Stimulated activated naive B cell treated with anti-CD40 and anti-IgM and Interleukin-4, amounts not matched to agents 10 μg/mL and 1 μg/mL and 100 μg/mL, for 72 hours (primary cell): Measurements from ENCODE around the gene FYTTD1.
"Not testable (repeated sequence)": the region's sequence is repeated elsewhere in the genome, so short reads cannot be mapped to it uniquely, and the experiment has no call there.

ENCODE experiments used
- ATAC-seq, 2 donors: fragments of 150-1000 bp; cut with Tn5 transposase; replicated peaks; 2 replicates each; pipeline ENCODE4 v1.10.0; 2021; ENCODE audit warnings: moderate library complexity in 1 of 2
- DNase-seq: peaks from one replicate; pipeline ENCODE4 v3.0.0; 2021
- H3K27ac Mint-ChIP-seq: one replicate; pipeline ENCODE4 v1.8.0; 2022; ENCODE audit warnings: mild to moderate bottlenecking, mixed read lengths
- H3K27me3 Mint-ChIP-seq, 2 donors: one replicate each; pipeline ENCODE4 v1.8.0; 2022; ENCODE audit warnings: mixed read lengths in 2 of 2
- H3K36me3 Mint-ChIP-seq, 2 donors: one replicate each; pipeline ENCODE4 v1.8.0; 2022; ENCODE audit warnings: mixed read lengths in 2 of 2, mild to moderate bottlenecking in 1 of 2
- H3K4me1 Mint-ChIP-seq, 2 donors: one replicate each; pipeline ENCODE4 v1.8.0; 2022; ENCODE audit warnings: mixed read lengths in 2 of 2, mild to moderate bottlenecking in 1 of 2
- H3K4me3 Mint-ChIP-seq, 2 donors: one replicate each; pipeline ENCODE4 v1.8.0; 2022; ENCODE audit warnings: mild to moderate bottlenecking in 2 of 2, mixed read lengths in 2 of 2, moderate library complexity in 1 of 2
- H3K9me3 Mint-ChIP-seq, 2 donors: one replicate each; pipeline ENCODE4 v1.8.0; 2022; ENCODE audit warnings: mixed read lengths in 2 of 2, mild to moderate bottlenecking in 1 of 2

FYTTD1 gene, protein sequence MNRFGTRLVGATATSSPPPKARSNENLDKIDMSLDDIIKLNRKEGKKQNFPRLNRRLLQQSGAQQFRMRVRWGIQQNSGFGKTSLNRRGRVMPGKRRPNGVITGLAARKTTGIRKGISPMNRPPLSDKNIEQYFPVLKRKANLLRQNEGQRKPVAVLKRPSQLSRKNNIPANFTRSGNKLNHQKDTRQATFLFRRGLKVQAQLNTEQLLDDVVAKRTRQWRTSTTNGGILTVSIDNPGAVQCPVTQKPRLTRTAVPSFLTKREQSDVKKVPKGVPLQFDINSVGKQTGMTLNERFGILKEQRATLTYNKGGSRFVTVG

DNA sequence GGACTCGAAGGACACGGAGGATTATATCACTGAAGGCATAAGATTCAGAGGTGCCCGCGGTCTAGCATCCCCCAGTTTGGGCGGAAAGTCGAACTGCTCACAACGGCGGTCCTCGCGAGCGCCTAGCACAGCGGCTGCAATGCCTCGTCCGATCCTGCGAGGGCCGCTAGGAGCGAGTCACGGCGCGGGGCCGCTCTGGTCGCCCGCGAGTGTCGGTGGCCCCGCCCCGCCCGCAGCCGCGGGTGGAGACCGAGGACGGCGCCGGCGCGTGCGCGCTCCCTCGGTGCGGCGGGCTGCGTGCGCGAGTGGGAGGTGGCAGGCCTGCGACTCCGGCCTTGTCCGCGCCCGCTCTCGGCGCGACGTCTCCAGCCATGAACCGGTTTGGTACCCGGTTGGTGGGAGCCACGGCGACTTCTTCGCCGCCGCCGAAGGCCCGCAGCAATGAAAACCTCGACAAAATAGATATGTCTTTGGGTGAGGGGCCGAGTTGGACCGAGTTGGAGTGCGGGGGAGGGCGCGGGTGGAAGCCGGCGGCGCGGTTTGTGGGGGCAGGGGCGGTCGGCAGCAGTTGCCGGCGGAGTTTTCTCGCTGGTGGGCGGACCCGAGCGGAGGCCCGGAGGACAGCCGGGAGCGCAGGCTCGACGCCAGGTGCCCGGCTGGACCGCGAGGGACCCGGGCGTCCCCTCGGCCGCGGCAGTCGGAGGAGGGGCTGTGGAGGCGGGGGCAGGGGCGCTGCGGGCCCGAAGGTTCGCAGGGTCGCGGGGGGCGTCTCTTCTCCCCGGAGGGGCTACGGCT lies at the start of gene FYTTD1:
Gene FYTTD1 (plus strand): TSS at position 283 of the 795 bp plus-strand sequence. CDS start 89 bp downstream, at position 372.
- Mint-ChIP-seq H3K4me1 (peaks cover 25 to 47% of the 10 kb centered on the region in 2 donors), H3K27me3 (no peaks in the 10 kb centered on the region), H3K36me3 (peaks cover 7 to 23% of the 10 kb centered on the region in 2 donors), H3K4me3 (peak within 1 kb of the TSS; percentile 92 to 97), H3K9me3 (no peaks in the 10 kb centered on the region), H3K27ac (peak within 1 kb of the TSS; percentile 99)
- DNase-seq (peak; percentile 92), ATAC-seq (peak; percentile 88 to 90)

GRCh38 chr3:197700095-197700494 lies 49.6 kb upstream of the FYTTD1 start:
- Mint-ChIP-seq H3K4me1 (peaks cover 11% of the 10 kb centered on the region in 2 donors), H3K27ac (no peak overlapping the region), H3K9me3 (peaks cover 0 to 4% of the 10 kb centered on the region in 2 donors), H3K4me3 (no peak overlapping the region), H3K27me3 (no peaks in the 10 kb centered on the region), H3K36me3 (peaks cover 60 to 81% of the 10 kb centered on the region in 2 donors)
- DNase-seq (no peak), ATAC-seq (no peak)

GRCh38 chr3:197701841-197702240 lies 47.8 kb upstream of the FYTTD1 start:
- H3K9me3 Mint-ChIP-seq, result peaks cover 0 to 4% of the 10 kb centered on the region in 2 donors
- H3K27me3 Mint-ChIP-seq, result no peaks in the 10 kb centered on the region
- DNase-seq (no peak), ATAC-seq (no peak)
- H3K36me3 Mint-ChIP-seq, result peaks cover 59 to 77% of the 10 kb centered on the region in 2 donors
- peaks cover 11 to 17% of the 10 kb centered on the region in 2 donors for H3K4me1 Mint-ChIP-seq
- no peak overlapping the region for H3K4me3 Mint-ChIP-seq
- no peak overlapping the region for H3K27ac Mint-ChIP-seq

- peaks cover 44 to 59% of the 10 kb centered on the region in 2 donors for H3K36me3 Mint-ChIP-seq
- no peak overlapping the region for H3K4me3 Mint-ChIP-seq
- H3K27me3 Mint-ChIP-seq, result no peaks in the 10 kb centered on the region
- H3K27ac Mint-ChIP-seq, result peak overlapping the region; percentile 25
- DNase-seq (no peak), ATAC-seq (no peak)
- H3K4me1 Mint-ChIP-seq, result peaks cover 14 to 37% of the 10 kb centered on the region in 2 donors
- no peaks in the 10 kb centered on the region for H3K9me3 Mint-ChIP-seq
These were observed 43.0 kb upstream of the FYTTD1 start for GRCh38 chr3:197706658-197707057.

DNA sequence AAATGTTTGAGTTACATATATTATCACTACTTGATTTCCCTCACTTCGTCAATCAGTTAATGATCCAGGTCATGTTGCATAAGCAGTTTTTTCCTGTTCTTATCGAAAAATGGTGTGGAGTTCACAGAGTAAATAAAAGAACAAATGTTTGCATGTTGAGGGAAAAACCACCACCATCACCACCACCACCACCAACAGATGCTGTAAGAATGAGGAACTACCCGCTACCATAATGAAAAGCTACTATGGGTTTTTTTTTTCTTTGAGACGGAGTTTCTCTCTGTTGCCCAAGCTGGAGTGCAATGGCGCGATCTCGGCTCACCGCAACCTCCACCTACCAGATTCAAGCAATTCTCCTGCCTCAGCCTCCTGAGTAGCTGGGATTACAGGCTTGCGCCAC lies 40.5 kb upstream of the FYTTD1 start:
- Mint-ChIP-seq H3K4me1 (peaks cover 23 to 60% of the 10 kb centered on the region in 2 donors), H3K27ac (peak overlapping the region; percentile 94), H3K27me3 (no peaks in the 10 kb centered on the region), H3K36me3 (peaks cover 36 to 48% of the 10 kb centered on the region in 2 donors), H3K4me3 (peak overlapping the region in 1 of 2 donors; percentile 32), H3K9me3 (no peaks in the 10 kb centered on the region)
- DNase-seq, result peak; percentile 13
- ATAC-seq, result peak; percentile 14 to 30

DNA sequence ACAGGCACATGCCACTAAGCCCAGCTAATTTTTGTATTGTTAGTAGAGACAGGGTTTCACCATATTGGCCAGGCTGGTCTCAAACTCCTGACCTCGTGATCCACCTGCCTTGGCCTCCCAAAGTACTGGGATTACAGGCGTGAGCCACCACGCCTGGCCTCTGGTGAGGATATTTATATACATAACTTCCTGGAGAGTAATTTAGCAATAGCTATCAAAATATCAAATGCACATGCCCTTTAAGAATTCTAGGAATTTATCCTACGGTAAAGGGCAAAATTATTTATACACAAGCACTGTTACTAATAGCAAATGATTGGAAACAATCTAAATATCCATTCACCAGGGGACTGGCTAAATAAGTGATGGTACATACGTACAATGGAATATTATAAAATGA lies 38.7 kb upstream of the FYTTD1 start:
- Mint-ChIP-seq H3K36me3 (peaks cover 39 to 50% of the 10 kb centered on the region in 2 donors), H3K4me1 (peaks cover 27 to 70% of the 10 kb centered on the region in 2 donors), H3K4me3 (peak overlapping the region in 1 of 2 donors; percentile 51), H3K27ac (peak overlapping the region; percentile 69)
- H3K27me3 Mint-ChIP-seq, H3K9me3 Mint-ChIP-seq, DNase-seq, ATAC-seq: not testable (repeated sequence)

GRCh38 chr3:197711973-197712707 lies 37.5 kb upstream of the FYTTD1 start:
- ATAC-seq, result peak; percentile 92 to 95
- Mint-ChIP-seq H3K36me3 (peaks cover 42 to 54% of the 10 kb centered on the region in 2 donors), H3K27ac (peak overlapping the region; percentile 98), H3K4me1 (peaks cover 36 to 73% of the 10 kb centered on the region in 2 donors), H3K27me3 (no peaks in the 10 kb centered on the region), H3K9me3 (no peaks in the 10 kb centered on the region), H3K4me3 (peak overlapping the region; percentile 69 to 72)
- DNase-seq, result peak; percentile 85

DNA sequence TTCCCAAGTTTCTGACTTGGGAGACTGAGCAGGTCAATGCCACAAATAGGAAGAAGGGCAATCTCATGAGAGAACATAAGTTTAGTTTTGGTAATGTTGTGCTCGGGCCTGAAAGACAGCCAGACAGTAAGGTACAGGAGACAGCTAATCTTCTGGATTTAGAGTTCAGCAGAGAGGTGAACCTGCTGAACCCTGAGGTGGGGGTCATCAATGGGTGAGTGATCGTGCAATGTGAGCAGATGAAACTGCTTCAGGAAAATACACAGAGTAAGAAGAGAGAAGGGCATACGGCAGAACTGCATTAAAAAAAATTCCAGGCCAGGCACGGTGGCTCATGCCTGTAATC lies 36.2 kb upstream of the FYTTD1 start:
- Mint-ChIP-seq H3K27ac (peak overlapping the region; percentile 98), H3K4me3 (peak overlapping the region; percentile 61 to 84), H3K36me3 (peaks cover 51 to 62% of the 10 kb centered on the region in 2 donors), H3K27me3 (no peaks in the 10 kb centered on the region), H3K9me3 (no peaks in the 10 kb centered on the region), H3K4me1 (peaks cover 34 to 81% of the 10 kb centered on the region in 2 donors)
- DNase-seq (no peak), ATAC-seq (no peak)

DNA sequence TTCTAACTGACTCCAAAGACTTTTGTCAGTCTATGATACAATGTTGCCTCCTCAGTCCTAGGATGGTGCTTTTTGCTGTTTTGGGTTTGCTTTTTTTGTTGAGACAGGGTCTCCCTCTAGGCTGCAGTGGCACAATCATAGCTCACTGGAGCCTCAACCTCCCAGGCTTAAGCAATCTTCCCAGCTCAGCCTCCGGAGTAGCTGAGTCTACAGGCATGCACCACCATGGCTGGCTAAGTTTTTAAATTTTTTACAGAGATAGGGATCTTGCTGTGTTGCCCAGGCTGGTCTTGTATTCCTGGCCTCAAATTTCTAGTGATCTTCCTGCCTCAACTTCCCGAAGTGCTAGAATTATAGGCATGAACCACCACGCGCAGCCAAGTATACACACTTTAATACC lies 35.4 kb upstream of the FYTTD1 start:
- Mint-ChIP-seq H3K36me3 (peaks cover 45 to 58% of the 10 kb centered on the region in 2 donors), H3K4me1 (peaks cover 31 to 76% of the 10 kb centered on the region in 2 donors), H3K4me3 (peak overlapping the region in 1 of 2 donors; percentile 11), H3K9me3 (no peaks in the 10 kb centered on the region), H3K27me3 (no peaks in the 10 kb centered on the region), H3K27ac (peak overlapping the region; percentile 60)
- ATAC-seq (no peak), DNase-seq (no peak)

DNA sequence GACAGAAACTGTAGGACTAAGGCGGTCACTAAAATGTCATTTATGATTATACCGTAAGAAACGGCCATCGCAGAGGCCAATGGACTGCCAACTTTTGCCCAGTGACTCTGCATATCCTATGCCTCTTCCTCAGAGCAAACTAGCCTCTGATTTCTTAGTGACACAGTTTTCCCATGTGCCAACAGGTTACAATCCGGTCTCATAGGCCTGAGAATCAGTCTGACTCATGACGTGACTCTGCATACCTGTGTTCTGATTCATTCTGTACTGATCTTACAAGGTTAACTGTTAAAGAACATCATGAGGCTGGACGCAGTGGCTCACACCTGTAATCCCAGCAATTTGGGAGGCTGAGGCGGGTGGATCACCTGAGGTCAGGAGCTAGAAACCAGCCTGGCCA lies 30.8 kb upstream of the FYTTD1 start:
- H3K4me3 Mint-ChIP-seq, result no peak overlapping the region
- peaks cover 0 to 2% of the 10 kb centered on the region in 2 donors for H3K9me3 Mint-ChIP-seq
- no peaks in the 10 kb centered on the region for H3K27me3 Mint-ChIP-seq
- peak overlapping the region; percentile 80 for H3K27ac Mint-ChIP-seq
- no peak for DNase-seq
- peaks cover 34 to 76% of the 10 kb centered on the region in 2 donors for H3K4me1 Mint-ChIP-seq
- H3K36me3 Mint-ChIP-seq, result peaks cover 57 to 82% of the 10 kb centered on the region in 2 donors
- ATAC-seq, result no peak

DNA sequence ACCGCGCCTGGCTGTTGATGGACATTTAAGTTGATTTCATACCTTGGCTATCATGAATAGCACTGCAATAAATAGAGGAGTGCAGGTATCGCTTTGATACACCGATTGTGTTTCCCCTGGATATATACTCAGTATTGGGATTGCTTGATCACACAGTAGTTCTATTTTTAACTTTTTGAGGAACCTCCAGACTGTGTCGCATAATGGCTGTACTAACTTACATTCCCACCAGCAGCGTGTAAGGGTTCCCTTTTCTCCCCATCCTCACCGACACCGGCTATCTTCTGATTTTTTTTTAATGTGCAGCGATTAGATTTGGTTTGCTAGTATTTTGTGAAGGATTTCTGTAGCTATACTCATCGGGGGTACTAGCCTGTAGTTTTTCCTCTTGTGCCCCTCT lies 29.0 kb upstream of the FYTTD1 start:
- peaks cover 0 to 2% of the 10 kb centered on the region in 2 donors for H3K9me3 Mint-ChIP-seq
- no peaks in the 10 kb centered on the region for H3K27me3 Mint-ChIP-seq
- H3K36me3 Mint-ChIP-seq, result peaks cover 55 to 76% of the 10 kb centered on the region in 2 donors
- ATAC-seq, result no peak
- H3K27ac Mint-ChIP-seq, result no peak overlapping the region
- H3K4me1 Mint-ChIP-seq, result peaks cover 35 to 77% of the 10 kb centered on the region in 2 donors
- DNase-seq, result no peak
- no peak overlapping the region for H3K4me3 Mint-ChIP-seq

- Mint-ChIP-seq H3K4me3 (no peak overlapping the region), H3K9me3 (peaks cover 0 to 2% of the 10 kb centered on the region in 2 donors), H3K27me3 (no peaks in the 10 kb centered on the region), H3K36me3 (peaks cover 43 to 67% of the 10 kb centered on the region in 2 donors), H3K4me1 (peaks cover 31 to 69% of the 10 kb centered on the region in 2 donors), H3K27ac (peak overlapping the region; percentile 75)
- ATAC-seq (no peak), DNase-seq (no peak)
These were observed 26.9 kb upstream of the FYTTD1 start for GRCh38 chr3:197722734-197723133.

GRCh38 chr3:197727878-197728277 lies 21.8 kb upstream of the FYTTD1 start:
- Mint-ChIP-seq H3K36me3 (peaks cover 39 to 61% of the 10 kb centered on the region in 2 donors), H3K4me1 (peaks cover 37 to 69% of the 10 kb centered on the region in 2 donors), H3K27ac (peak overlapping the region; percentile 71)
- not testable (repeated sequence) for H3K9me3 Mint-ChIP-seq, H3K4me3 Mint-ChIP-seq, DNase-seq, H3K27me3 Mint-ChIP-seq, ATAC-seq

DNA sequence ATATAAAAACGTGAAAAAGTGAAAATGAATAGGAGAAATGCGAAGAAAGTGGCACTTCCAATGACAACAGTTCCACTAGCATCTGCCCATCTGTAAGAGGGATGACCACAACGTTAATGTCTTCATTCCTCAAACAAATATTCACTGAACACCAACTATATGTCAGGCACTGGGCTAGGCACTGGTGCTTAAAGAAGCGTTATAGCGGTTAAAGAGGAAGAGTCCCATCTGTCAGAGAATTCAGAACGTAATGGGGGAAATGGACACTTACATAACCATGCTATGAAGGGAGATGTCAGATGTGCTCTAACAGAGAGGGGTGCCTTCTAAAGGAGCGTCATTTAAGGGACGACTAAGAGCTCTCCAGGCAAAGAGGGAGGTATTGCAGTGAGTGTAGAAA lies 21.2 kb upstream of the FYTTD1 start:
- peaks cover 36 to 72% of the 10 kb centered on the region in 2 donors for H3K4me1 Mint-ChIP-seq
- no peaks in the 10 kb centered on the region for H3K27me3 Mint-ChIP-seq
- no peak for DNase-seq
- ATAC-seq, result peak; percentile 18 to 37
- H3K9me3 Mint-ChIP-seq, result peaks cover 5% of the 10 kb centered on the region in 2 donors
- H3K4me3 Mint-ChIP-seq, result peak overlapping the region; percentile 20 to 54
- H3K36me3 Mint-ChIP-seq, result peaks cover 42 to 60% of the 10 kb centered on the region in 2 donors
- peak overlapping the region; percentile 81 for H3K27ac Mint-ChIP-seq
